GM18517 (cell line): ENCODE results near the gene ACACA.

Source experiments
- ATAC-seq: cut with Tn5 transposase; IDR thresholded peaks from one replicate; pipeline ENCODE4 v1.9.1; 2021; ENCODE audit warnings: mild to moderate bottlenecking, moderate library complexity; ENCODE audit not compliant: unreplicated experiment

ACACA gene

DNA sequence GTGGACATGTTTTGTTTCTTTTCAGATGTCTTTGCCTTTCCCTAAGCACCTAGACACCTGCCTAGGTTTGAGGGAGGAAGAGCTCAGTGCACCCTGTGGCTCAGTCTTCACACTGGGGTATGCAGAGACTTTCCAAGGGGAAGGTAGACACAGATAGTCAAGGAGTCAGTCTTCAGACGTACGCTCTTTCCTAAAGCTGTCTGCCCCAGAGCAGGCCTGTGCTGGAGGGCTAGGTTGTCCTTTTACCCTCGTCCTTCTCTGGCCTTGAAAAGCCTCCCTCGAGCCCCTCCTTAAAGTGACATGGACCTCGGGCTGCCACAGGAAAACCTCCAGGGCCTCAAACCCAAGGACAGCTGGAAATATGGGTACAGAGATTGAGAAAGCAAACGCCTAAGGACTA is 354.2 kb downstream of the ACACA start:
- ATAC-seq = no peak

DNA sequence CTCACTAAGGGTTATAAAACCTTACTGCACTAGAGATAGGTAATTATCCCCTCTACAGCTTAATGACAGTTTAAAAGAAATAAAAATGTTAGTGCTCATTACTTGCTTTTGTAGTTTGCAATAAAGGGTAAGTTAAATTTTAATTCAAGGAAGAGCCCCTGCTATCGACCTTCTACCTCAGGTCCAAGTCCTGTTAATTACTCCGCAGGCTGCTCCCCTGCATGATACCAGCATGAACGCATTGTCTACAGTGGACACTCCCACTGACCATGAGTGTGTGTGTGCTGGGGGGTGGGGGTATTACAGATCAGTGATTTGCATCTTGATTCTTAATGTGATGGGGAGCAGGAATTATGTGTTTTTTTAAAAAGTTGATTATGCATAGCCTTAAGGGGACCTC is 354.8 kb downstream of the ACACA start:
- ATAC-seq = no peak

DNA sequence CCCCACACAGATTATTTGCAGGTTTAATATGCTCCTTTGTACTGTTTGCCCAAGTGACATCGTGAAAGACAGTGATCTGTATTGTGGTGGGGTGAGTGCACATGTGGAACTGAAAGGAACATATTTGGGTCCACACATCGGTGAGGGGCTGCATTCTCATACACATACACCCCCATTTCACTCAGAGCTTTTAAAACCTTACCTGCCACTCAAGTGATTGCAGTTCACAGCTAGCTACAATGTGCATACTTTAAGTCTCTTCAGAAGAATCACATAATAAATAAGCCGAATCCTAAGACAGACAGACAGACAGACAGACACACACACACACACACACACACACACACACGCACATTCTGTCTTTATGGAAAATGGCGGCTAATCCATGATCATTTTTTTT is 355.3 kb downstream of the ACACA start:
- no peak for ATAC-seq

DNA sequence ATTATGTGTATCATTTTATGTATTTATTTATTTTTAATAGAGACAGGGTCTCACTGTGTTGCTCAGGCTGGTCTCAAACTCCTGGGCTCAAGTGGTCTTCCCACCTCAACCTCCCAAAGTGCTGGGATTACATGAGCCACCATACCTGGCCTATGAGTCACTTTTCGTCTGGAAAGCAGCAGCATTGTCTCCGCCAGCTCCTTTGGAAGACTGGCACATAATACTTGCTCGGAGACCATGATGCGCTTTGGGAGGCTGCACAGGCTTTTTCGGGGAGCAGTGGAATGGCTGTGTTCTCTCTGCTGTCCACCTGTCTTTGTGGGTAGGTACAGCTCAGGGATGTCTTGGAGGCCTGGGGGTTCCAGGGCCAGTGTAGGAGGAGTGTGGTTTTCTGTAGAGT is 355.7 kb downstream of the ACACA start:
- ATAC-seq = no peak

DNA sequence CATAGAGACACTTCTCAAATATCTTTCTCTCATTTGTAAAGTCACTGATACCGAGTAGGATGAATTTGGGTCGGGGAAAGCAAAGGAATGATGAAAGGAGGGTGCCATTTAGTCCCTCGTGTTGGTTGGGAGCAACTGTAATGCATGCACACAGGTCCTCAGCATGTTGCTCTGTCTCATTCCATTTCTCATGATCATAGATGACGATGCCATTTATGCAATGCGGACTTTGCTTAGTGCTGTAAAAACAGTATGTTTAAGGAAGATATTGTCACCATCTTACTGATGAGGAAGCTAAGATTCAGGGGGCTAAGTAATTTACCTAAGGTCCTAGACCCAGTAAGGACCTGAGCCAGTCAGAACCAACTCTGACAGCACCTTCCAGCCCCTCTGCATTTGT is 357.8 kb downstream of the ACACA start:
- ATAC-seq = no peak

DNA sequence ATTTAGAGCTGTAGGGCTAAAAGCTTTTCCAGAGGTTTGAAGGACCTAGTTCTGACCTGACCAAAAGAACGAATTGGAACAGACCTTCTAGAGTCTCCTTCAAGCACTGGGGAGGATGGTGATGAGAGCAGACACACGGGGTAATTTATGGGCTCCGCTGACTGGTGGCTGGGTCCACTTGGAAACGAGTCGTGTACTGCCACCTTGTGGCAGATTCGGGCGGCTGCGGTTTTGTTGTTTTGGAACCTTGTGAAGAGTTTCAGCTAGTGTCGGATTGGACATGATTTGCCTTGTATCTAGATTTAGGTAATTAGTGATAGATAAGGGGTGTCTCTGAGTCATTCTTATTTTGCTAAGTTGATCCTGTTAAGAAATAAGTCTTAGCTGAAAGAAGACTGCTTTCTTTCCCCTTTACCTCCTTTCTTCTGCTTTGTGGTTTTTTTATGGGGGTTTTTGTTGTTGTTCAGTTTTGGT is 359.0 kb downstream of the ACACA start:
- ATAC-seq = no peak

DNA sequence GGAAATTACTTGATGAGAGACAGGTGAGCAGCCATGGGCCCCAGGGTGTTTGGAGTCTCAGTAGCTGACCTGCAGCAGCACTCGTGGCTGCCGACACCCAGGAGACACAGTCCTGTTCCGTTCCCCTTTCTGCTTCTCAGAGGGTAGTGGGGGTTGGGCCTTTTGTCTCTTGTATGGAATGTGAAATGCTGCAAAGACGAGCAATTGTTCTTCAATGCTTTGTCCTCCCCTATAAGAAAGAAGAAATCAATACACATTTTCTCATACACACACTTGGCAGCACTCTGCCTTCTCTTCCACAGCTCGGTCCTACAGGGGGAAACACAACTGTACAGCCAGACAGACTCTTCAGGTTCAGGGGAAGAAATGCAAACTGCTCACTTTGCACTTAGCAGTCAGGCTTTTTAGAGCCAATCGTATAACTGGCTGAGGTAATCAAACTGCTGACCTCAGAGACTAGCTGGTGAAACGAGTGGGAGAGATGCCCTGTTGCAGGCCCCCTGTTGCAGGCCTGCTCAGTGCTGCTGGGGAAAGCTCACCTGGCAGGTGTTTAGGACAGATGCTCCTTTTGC is 361.2 kb downstream of the ACACA start:
- ATAC-seq = no peak

DNA sequence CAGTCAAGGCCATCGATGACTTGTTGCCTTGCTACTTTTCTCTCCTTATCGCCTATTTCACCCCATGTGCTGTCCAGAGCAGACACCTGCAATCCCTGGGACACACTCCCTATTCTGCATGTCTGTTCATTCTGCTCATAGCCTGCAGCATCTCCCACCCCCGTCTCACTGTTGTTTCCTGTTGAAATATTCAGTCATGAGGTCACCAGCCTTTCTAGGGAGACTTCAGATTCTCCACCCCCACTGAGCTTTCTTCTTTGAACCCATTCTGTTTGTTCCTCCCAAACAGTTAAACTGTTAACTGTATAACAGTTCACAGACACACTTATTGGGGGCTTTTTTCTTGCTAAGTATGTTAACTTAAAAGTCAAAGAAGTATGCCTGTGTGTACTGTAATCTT is 363.4 kb downstream of the ACACA start:
- ATAC-seq = no peak

DNA sequence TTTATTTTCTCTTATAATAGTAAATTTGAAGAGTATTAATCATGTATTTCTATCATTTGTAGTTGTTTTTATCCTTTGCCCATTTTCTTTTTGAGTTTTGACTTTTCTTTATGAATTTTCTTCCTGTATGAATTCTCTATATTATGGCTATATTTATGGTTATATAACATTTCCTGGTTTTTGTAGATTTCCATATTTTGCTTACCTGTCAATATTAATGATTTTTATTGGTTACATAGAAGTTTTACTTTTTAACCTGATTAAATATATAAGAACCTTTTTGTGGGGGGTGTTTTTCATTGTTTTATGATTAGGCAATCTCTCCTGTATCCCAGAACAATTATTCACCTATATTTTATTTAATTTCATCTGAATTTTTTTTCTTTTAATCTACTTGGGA is 364.7 kb downstream of the ACACA start:
- ATAC-seq = no peak

DNA sequence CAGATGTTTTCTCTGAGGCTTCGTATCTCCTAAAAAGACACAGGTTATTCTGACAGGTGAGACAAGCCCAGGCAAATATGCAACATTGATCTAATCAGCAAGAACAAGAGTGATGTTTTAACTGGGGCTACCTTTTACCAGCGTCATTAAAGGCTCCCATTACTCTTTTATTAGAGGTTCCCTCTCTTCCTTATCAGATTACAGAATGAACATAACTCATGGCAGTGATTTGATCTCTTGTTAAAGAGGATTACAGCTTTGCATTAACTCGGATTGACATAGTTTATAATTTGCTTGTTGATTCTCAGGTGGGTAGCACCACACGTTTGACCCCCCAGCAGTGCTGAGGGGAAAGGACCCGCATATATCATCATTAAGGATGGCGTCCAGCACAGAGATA is 367.4 kb downstream of the ACACA start:
- no peak for ATAC-seq

DNA sequence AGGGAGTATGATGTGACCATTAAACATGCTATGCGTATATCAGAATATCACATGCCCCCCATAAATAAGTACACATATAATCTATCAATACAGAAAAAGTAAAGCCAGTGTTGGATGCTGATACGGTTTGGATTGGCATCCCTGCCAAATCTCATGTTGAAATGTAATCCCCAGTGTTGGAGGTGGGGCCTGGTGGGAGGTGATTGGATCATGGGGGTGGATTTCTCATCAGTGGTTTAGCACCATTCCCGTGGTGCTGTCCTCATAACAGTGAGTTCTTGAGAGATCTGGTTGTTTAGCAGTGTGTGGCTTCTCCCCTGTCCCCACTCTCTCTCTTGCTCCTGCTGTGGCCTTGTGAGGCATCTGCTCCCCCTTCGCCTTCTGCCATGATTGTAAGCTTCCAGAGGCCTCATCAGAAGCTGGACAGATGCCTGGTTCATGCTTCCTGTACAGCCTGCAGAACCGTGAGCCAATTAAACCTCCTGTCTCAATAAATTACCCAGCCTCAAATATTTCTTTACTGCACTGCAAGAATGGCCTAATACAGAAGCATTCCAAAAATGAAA is 369.0 kb downstream of the ACACA start:
- ATAC-seq = no peak
